ENCODE measurements around the gene ENG.
A peak's percentile ranks its signal among the peaks of the same experiment; 100 is the strongest.

Gene ENG

GRCh38 chr9:127812936-127813675, 41.4 kb downstream of the ENG start:
- no peak for DNase-seq

GRCh38 chr9:127812011-127812410, 42.4 kb downstream of the ENG start:
- DNase-seq = no peak

- DNase-seq = no peak
These were observed 43.9 kb downstream of the ENG start for GRCh38 chr9:127810378-127811187.

- DNase-seq = no peak
These were observed 44.7 kb downstream of the ENG start for GRCh38 chr9:127809540-127810377.

GRCh38 chr9:127809002-127809539, 45.4 kb downstream of the ENG start:
- DNase-seq = no peak

- no peak for DNase-seq
These were observed 46.0 kb downstream of the ENG start for GRCh38 chr9:127808347-127809001.

GRCh38 chr9:127806871-127807270, 47.6 kb downstream of the ENG start:
- DNase-seq = no peak

GRCh38 chr9:127805620-127806019, 48.8 kb downstream of the ENG start:
- DNase-seq = no peak

GRCh38 chr9:127803507-127804352, 50.7 kb downstream of the ENG start:
- peak; percentile 31 for DNase-seq

GRCh38 chr9:127802576-127803443, 51.6 kb downstream of the ENG start, which contains the start of gene FPGS:
FPGS (plus strand) TSS chr9:127802882; CDS start chr9:127802925, 43 bp downstream.
- peak; percentile 84 for DNase-seq

GRCh38 chr9:127801955-127802575, 52.4 kb downstream of the ENG start:
- DNase-seq = no peak

- no peak for DNase-seq
These were observed 57.5 kb downstream of the ENG start for GRCh38 chr9:127796852-127797370.

- no peak for DNase-seq
These were observed 58.1 kb downstream of the ENG start for GRCh38 chr9:127796225-127796813.

- no peak for DNase-seq
These were observed 60.3 kb downstream of the ENG start for GRCh38 chr9:127794001-127794791.

GRCh38 chr9:127793093-127793708, 61.3 kb downstream of the ENG start:
- DNase-seq = no peak

GRCh38 chr9:127792417-127793031, 61.9 kb downstream of the ENG start:
- no peak for DNase-seq

- no peak for DNase-seq
These were observed 63.4 kb downstream of the ENG start for GRCh38 chr9:127791085-127791484.
